Endothelial cell of umbilical vein (primary cell): Measurements from ENCODE around the gene SATB2.

Source experiments
- JUN ChIP-seq: IDR thresholded peaks from 2 replicates; pipeline ENCODE4 v1.6.1; 2011; ENCODE audit warnings: borderline replicate concordance, low read depth; ENCODE audit not compliant: insufficient read length, insufficient read depth
- POLR2A ChIP-seq: IDR thresholded peaks from 2 replicates; pipeline ENCODE4 v1.6.1; 2012; ENCODE audit warnings: low read depth, mild to moderate bottlenecking, control low read depth, low read length
- TF ChIP-seq, protein P1 (sequence below), 2 donors: IDR thresholded peaks; 1 replicate in 1 of 2; 2 replicates in 1 of 2; pipeline ENCODE4 v1.5.1; 2011; ENCODE audit warnings: low read length in 2 of 2, mild to moderate bottlenecking in 2 of 2, moderate library complexity in 2 of 2, control low read depth in 1 of 2, inconsistent platforms in 1 of 2, low read depth in 1 of 2; ENCODE audit not compliant: insufficient read depth in 1 of 2; ENCODE audit errors: extremely low read depth in 1 of 2

DNA sequence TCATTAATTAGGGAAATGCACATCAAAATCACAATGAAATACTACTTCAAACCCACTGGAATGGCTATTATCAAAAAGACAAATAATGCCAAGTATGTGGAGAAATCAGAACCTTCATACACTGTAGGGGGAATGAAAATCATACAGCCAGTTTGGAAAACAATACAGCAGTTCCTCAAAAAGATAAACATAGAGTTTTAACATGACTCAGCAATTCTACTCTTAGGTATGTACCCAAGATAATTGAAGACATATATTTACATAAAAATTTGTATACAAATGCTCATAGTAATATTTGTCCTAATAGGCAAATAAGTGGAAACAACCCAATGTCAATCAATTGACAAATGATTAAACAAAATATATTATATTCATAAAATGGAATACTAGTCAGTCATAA, 45.4 kb upstream of the SATB2 start:
- TF ChIP-seq, protein P1, sequence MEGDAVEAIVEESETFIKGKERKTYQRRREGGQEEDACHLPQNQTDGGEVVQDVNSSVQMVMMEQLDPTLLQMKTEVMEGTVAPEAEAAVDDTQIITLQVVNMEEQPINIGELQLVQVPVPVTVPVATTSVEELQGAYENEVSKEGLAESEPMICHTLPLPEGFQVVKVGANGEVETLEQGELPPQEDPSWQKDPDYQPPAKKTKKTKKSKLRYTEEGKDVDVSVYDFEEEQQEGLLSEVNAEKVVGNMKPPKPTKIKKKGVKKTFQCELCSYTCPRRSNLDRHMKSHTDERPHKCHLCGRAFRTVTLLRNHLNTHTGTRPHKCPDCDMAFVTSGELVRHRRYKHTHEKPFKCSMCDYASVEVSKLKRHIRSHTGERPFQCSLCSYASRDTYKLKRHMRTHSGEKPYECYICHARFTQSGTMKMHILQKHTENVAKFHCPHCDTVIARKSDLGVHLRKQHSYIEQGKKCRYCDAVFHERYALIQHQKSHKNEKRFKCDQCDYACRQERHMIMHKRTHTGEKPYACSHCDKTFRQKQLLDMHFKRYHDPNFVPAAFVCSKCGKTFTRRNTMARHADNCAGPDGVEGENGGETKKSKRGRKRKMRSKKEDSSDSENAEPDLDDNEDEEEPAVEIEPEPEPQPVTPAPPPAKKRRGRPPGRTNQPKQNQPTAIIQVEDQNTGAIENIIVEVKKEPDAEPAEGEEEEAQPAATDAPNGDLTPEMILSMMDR (IDR thresholded peaks at IDR 0.05; ENCODE audit: extremely low read depth in 1 of 2, insufficient read depth in 1 of 2, low read depth in 1 of 2, low read length in 2 of 2), result no peak
- TF ChIP-seq POLR2A (no peak), JUN (no peak)
